Activated CD4-positive, alpha-beta memory T cell treated with anti-CD3 and anti-CD28 coated beads for 36 hours (primary cell): ENCODE data around the gene TMEM108. TPM values are rescaled to one million over a fixed set of nuclear protein-coding genes. Genes with fewer than 3 reads are reported as not detected.

Experiments
- CTCF ChIA-PET: fragments of 350-600 bp; sonication (Branson Sonifier 250); formaldehyde crosslinking; loops from one replicate; lab custom pipeline; 2021; ENCODE audit warnings: antibody characterized with exemption, inconsistent platforms; lab: Charles Lee
- POLR2A ChIA-PET: fragments of 350-600 bp; sonication (Branson Sonifier 250); formaldehyde crosslinking; loops from one replicate; lab custom pipeline; 2021; ENCODE audit warnings: antibody characterized with exemption; lab: Charles Lee
- DNase-seq: peaks from one replicate; pipeline ENCODE4 v3.0.0-alpha.2; 2020
- H3K27ac Mint-ChIP-seq: one replicate; pipeline ENCODE4 v1.8.0; 2021; ENCODE audit warnings: mixed read lengths
- H3K27me3 Mint-ChIP-seq: one replicate; pipeline ENCODE4 v1.8.0; 2021; ENCODE audit warnings: mixed read lengths
- H3K36me3 Mint-ChIP-seq: one replicate; pipeline ENCODE4 v1.8.0; 2021; ENCODE audit warnings: mixed read lengths
- H3K4me1 Mint-ChIP-seq: one replicate; pipeline ENCODE4 v1.8.0; 2021; ENCODE audit warnings: low read depth, mixed read lengths
- H3K4me3 Mint-ChIP-seq: one replicate; pipeline ENCODE4 v1.8.0; 2021; ENCODE audit warnings: mild to moderate bottlenecking, mixed read lengths
- H3K9me3 Mint-ChIP-seq: one replicate; pipeline ENCODE4 v1.8.0; 2021; ENCODE audit warnings: mixed read lengths
- intact Hi-C: fragments of 100-400 bp; cut with micrococcal nuclease; formaldehyde crosslinking; loops from one replicate; pipeline ENCODE4 v1.15.1; 2023
- total RNA-seq, 2 experiments: library from RNA; stranded (reverse); gene quantifications; one replicate each; pipeline ENCODE4 v1.2.3, GENCODE V29; 2021

TMEM108 gene
- total RNA-seq, 2 experiments from 2014 or later = not detected

GRCh38 chr3:133058243-133058642, 20.1 kb downstream of the TMEM108 start:
- no peak overlapping the region for H3K4me3 Mint-ChIP-seq
- peaks cover 5% of the 10 kb centered on the region for H3K27me3 Mint-ChIP-seq
- no peaks in the 10 kb centered on the region for H3K4me1 Mint-ChIP-seq
- no peaks in the 10 kb centered on the region for H3K36me3 Mint-ChIP-seq
- ChIA-PET POLR2A (no interaction called here), CTCF (no interaction called here)
- no peak overlapping the region for H3K27ac Mint-ChIP-seq
- intact Hi-C loops = no loop called here
- no peak for DNase-seq
- no peaks in the 10 kb centered on the region for H3K9me3 Mint-ChIP-seq

GRCh38 chr3:133058831-133059230, 20.6 kb downstream of the TMEM108 start:
- intact Hi-C loops = no loop called here
- H3K27me3 Mint-ChIP-seq = peaks cover 5% of the 10 kb centered on the region
- H3K4me1 Mint-ChIP-seq = no peaks in the 10 kb centered on the region
- H3K4me3 Mint-ChIP-seq = no peak overlapping the region
- H3K9me3 Mint-ChIP-seq = no peaks in the 10 kb centered on the region
- POLR2A ChIA-PET = no interaction called here
- H3K36me3 Mint-ChIP-seq = no peaks in the 10 kb centered on the region
- DNase-seq = no peak
- H3K27ac Mint-ChIP-seq = no peak overlapping the region
- CTCF ChIA-PET = no interaction called here

- H3K36me3 Mint-ChIP-seq = no peaks in the 10 kb centered on the region
- DNase-seq = no peak
- POLR2A ChIA-PET = no interaction called here
- no peaks in the 10 kb centered on the region for H3K4me1 Mint-ChIP-seq
- CTCF ChIA-PET = no interaction called here
- no peak overlapping the region for H3K27ac Mint-ChIP-seq
- H3K4me3 Mint-ChIP-seq = no peak overlapping the region
- H3K9me3 Mint-ChIP-seq = no peaks in the 10 kb centered on the region
- intact Hi-C loops = no loop called here
- peaks cover 5% of the 10 kb centered on the region for H3K27me3 Mint-ChIP-seq
Observed at GRCh38 chr3:133065193-133065961, 27.2 kb downstream of the TMEM108 start.

GRCh38 chr3:133066026-133066425, 27.8 kb downstream of the TMEM108 start:
- intact Hi-C loops = no loop called here
- CTCF ChIA-PET = no interaction called here

DNA sequence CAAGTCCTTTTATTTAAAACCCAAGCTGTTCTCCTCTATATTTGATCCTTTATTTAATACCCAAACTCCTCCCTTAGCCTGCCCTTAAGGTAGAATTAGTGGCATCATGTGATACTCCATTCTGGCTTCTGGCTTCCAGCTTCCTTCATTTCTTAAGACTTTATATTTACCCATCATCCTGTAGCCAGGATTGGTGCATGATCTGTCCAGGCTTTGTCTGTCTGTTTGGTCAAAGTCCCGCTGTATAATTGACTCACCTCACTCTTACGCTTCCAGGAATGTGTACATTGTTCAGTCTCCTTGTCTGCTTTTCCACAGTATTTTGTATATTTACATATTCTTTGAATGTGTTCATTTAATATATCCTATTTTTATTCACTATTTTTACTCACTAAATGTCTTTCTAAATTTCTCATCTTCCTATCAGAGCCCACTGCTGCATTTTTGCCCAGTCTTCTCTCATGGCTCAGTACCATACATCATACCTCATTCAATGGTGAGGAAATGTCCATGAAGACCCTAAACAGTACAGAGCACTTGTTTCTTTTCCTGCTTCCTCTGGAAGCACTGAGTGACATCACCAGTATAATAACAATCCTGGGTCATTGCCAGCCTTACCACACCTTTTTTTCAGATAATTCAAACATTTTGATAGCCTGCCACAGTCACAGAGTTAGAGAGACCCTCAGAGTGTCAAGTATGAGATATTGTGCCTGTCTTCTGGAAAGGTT, 31.5 kb downstream of the TMEM108 start:
- CTCF ChIA-PET = no interaction called here
- POLR2A ChIA-PET = no interaction called here
- no peaks in the 10 kb centered on the region for H3K27me3 Mint-ChIP-seq

More at GRCh38 chr3:133066026-133066425, 27.8 kb downstream of the TMEM108 start:
- Mint-ChIP-seq H3K27ac (no peak overlapping the region), H3K4me3 (no peak overlapping the region), H3K27me3 (peaks cover 5% of the 10 kb centered on the region), H3K4me1 (no peaks in the 10 kb centered on the region), H3K36me3 (no peaks in the 10 kb centered on the region), H3K9me3 (no peaks in the 10 kb centered on the region)
- POLR2A ChIA-PET = no interaction called here
- DNase-seq = no peak

DNA sequence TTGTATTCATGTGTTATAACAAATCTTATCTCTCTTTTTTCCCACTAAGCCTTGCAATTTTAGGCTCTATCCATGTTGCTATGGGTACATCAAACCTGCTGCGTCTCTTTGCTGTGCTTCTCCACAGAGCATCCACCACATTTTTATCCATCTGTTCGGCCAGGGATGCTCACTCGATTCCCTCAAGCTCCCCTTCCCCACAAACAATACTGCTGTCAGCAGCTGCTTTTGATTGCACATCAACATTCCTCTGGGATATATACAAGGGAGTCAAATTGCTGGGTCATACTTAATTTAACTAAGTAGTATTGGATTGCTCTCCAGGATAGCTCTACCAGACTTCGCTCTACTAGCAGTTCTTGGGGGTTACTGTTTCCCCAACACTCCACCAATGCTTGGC, 36.8 kb downstream of the TMEM108 start:
- intact Hi-C loops = no loop called here
- H3K9me3 Mint-ChIP-seq = no peaks in the 10 kb centered on the region
- ChIA-PET POLR2A (no interaction called here), CTCF (interaction anchor here (0.5 kb wide), 1 partner anchor 203 kb away, joined by 3 read pairs; no protein-coding TSS in a partner anchor)
- H3K27me3 Mint-ChIP-seq = peaks cover 6% of the 10 kb centered on the region
- no peaks in the 10 kb centered on the region for H3K36me3 Mint-ChIP-seq
- no peak for DNase-seq
- H3K4me3 Mint-ChIP-seq = no peak overlapping the region
- no peak overlapping the region for H3K27ac Mint-ChIP-seq
- H3K4me1 Mint-ChIP-seq = no peaks in the 10 kb centered on the region

More for the DNA sequence above, 31.5 kb downstream of the TMEM108 start:
- no peak overlapping the region for H3K4me3 Mint-ChIP-seq
- H3K27ac Mint-ChIP-seq = no peak overlapping the region
- DNase-seq = no peak
- H3K4me1 Mint-ChIP-seq = no peaks in the 10 kb centered on the region
- no peaks in the 10 kb centered on the region for H3K36me3 Mint-ChIP-seq
- H3K9me3 Mint-ChIP-seq = no peaks in the 10 kb centered on the region
- intact Hi-C loops = no loop called here

GRCh38 chr3:133077688-133078087, 39.5 kb downstream of the TMEM108 start:
- CTCF ChIA-PET = no interaction called here
- Mint-ChIP-seq H3K27ac (no peak overlapping the region), H3K4me3 (no peak overlapping the region), H3K9me3 (peaks cover 5% of the 10 kb centered on the region), H3K36me3 (no peaks in the 10 kb centered on the region), H3K4me1 (no peaks in the 10 kb centered on the region), H3K27me3 (peaks cover 7% of the 10 kb centered on the region)
- POLR2A ChIA-PET = no interaction called here
- DNase-seq = no peak
- intact Hi-C loops = no loop called here

- DNase-seq = no peak
- ChIA-PET CTCF (no interaction called here), POLR2A (no interaction called here)
- Mint-ChIP-seq H3K4me3 (no peak overlapping the region), H3K27ac (no peak overlapping the region), H3K4me1 (no peaks in the 10 kb centered on the region), H3K36me3 (no peaks in the 10 kb centered on the region), H3K9me3 (peaks cover 5% of the 10 kb centered on the region), H3K27me3 (peaks cover 7% of the 10 kb centered on the region)
- intact Hi-C loops = no loop called here
Observed at GRCh38 chr3:133079621-133080020, 41.4 kb downstream of the TMEM108 start.

- Mint-ChIP-seq H3K27me3 (peaks cover 1% of the 10 kb centered on the region), H3K9me3 (peaks cover 5% of the 10 kb centered on the region), H3K4me3 (no peak overlapping the region), H3K36me3 (no peaks in the 10 kb centered on the region), H3K27ac (no peak overlapping the region), H3K4me1 (no peaks in the 10 kb centered on the region)
- DNase-seq = no peak
- intact Hi-C loops = no loop called here
- CTCF ChIA-PET = no interaction called here
- POLR2A ChIA-PET = no interaction called here
Observed at GRCh38 chr3:133081016-133081415, 42.8 kb downstream of the TMEM108 start.

- no peak overlapping the region for H3K27ac Mint-ChIP-seq
- ChIA-PET CTCF (no interaction called here), POLR2A (no interaction called here)
- H3K4me1 Mint-ChIP-seq = no peaks in the 10 kb centered on the region
- no peak for DNase-seq
- no peak overlapping the region for H3K4me3 Mint-ChIP-seq
- intact Hi-C loops = no loop called here
- peaks cover 5% of the 10 kb centered on the region for H3K9me3 Mint-ChIP-seq
- no peaks in the 10 kb centered on the region for H3K36me3 Mint-ChIP-seq
- H3K27me3 Mint-ChIP-seq = peaks cover 1% of the 10 kb centered on the region
Observed at GRCh38 chr3:133083395-133083794, 45.2 kb downstream of the TMEM108 start.

DNA sequence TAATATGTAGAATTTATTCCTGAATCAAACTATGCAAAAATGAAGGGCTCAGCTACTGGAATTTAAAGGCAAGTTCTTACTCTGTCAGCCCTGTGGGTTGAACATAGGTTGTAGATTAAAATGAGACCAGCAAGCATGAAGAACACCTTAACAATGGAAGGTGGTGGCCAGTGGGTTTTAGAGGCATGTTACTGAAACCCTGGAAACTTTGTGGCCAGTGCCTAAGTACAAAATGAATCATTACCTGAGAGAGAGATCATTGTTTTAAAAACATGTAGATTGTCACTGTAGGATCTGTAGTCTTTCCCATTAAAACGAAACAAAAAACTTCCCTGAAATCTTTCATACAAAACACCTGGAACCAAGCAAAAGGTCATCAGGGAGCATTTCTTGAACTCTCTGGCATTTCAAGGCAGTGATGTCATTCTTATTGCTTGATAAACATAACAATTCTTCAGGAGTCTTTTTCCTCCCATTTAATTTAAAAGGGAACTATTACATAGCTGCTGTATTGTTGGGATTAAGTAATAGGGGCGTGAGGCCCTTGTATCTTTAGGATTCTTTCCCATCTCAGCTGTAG, 51.8 kb downstream of the TMEM108 start:
- DNase-seq = no peak
- no peaks in the 10 kb centered on the region for H3K4me1 Mint-ChIP-seq
- no peak overlapping the region for H3K4me3 Mint-ChIP-seq
- no peaks in the 10 kb centered on the region for H3K36me3 Mint-ChIP-seq
- intact Hi-C loops = no loop called here
- no peaks in the 10 kb centered on the region for H3K27me3 Mint-ChIP-seq
- POLR2A ChIA-PET = no interaction called here
- no peaks in the 10 kb centered on the region for H3K9me3 Mint-ChIP-seq
- no peak overlapping the region for H3K27ac Mint-ChIP-seq
- CTCF ChIA-PET = no interaction called here

DNA sequence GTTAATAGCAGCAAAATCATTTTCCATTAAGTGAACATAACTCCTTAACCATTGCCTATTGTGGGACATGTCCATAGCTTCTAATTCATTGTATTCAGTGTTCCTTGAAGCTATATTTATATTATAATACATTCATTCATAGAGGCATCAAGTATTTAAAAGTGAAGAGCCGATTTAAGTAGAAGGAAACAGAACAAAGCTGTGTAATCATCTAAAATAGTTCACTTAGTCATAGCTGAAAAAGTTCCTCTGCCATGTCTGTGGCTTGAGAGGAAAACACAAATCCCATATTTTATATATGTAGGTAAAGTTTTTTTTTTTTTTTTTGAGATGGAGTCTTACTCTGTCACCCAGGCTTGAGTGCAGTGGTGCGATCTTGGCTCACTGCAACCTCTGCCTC, 54.5 kb downstream of the TMEM108 start:
- DNase-seq = no peak
- Mint-ChIP-seq H3K4me3 (no peak overlapping the region), H3K9me3 (no peaks in the 10 kb centered on the region), H3K27ac (no peak overlapping the region), H3K4me1 (no peaks in the 10 kb centered on the region), H3K36me3 (no peaks in the 10 kb centered on the region), H3K27me3 (no peaks in the 10 kb centered on the region)
- POLR2A ChIA-PET = no interaction called here
- intact Hi-C loops = no loop called here
- CTCF ChIA-PET = no interaction called here
